GM12878 (cell line): Measurements from ENCODE around the gene TLL1. TPM values are rescaled to one million over a fixed set of nuclear protein-coding genes. Genes with fewer than 3 reads are reported as not detected.

ENCODE experiments used
- ATF2 ChIP-seq: IDR thresholded peaks from 2 replicates; pipeline ENCODE4 v1.6.1; 2012; ENCODE audit warnings: low read length, inconsistent platforms
- ATF7 ChIP-seq: fragments of 450-650 bp; IDR thresholded peaks from 2 replicates; pipeline ENCODE4 v1.6.1; 2016; ENCODE audit warnings: low read depth, mild to moderate bottlenecking
- DPF2 ChIP-seq: fragments of 450-650 bp; IDR thresholded peaks from 2 replicates; pipeline ENCODE4 v1.6.1; 2017; ENCODE audit warnings: mild to moderate bottlenecking
- GATAD2B ChIP-seq: fragments of 450-650 bp; conservative IDR thresholded peaks from 2 replicates; pipeline ENCODE4 v1.6.1; 2017; ENCODE audit warnings: low read depth, mild to moderate bottlenecking, moderate library complexity
- IKZF1 ChIP-seq: fragments of 450-650 bp; conservative IDR thresholded peaks from 2 replicates; pipeline ENCODE4 v1.6.1; 2017; ENCODE audit warnings: antibody characterized with exemption, mild to moderate bottlenecking
- MEF2B ChIP-seq: fragments of 450-650 bp; IDR thresholded peaks from 2 replicates; pipeline ENCODE4 v1.6.1; 2018; ENCODE audit warnings: mild to moderate bottlenecking, moderate library complexity; ENCODE audit not compliant: partially characterized antibody, poor library complexity, severe bottlenecking
- MLLT1 ChIP-seq: fragments of 450-650 bp; IDR thresholded peaks from 2 replicates; pipeline ENCODE4 v1.6.1; 2016; ENCODE audit warnings: mild to moderate bottlenecking
- RAD51 ChIP-seq: fragments of 450-650 bp; IDR thresholded peaks from 2 replicates; pipeline ENCODE4 v1.6.1; 2016; ENCODE audit warnings: moderate library complexity, mild to moderate bottlenecking, inconsistent platforms
- RBBP5 ChIP-seq: fragments of 200-600 bp; sonication (generic); conservative IDR thresholded peaks from 2 replicates; pipeline ENCODE4 v1.6.1; 2016
- REST ChIP-seq: IDR thresholded peaks from 2 replicates; pipeline ENCODE4 v1.6.1; 2012; ENCODE audit warnings: mild to moderate bottlenecking, low read depth, low read length
- SKIL ChIP-seq: fragments of 450-650 bp; IDR thresholded peaks from 2 replicates; pipeline ENCODE4 v1.6.1; 2017; ENCODE audit warnings: mild to moderate bottlenecking, low read depth, inconsistent platforms; ENCODE audit not compliant: poor library complexity, severe bottlenecking
- TARDBP ChIP-seq: IDR thresholded peaks from 2 replicates; pipeline ENCODE4 v1.6.1; 2016; ENCODE audit warnings: borderline replicate concordance
- TCF3 ChIP-seq: IDR thresholded peaks from 2 replicates; pipeline ENCODE4 v1.6.1; 2012; ENCODE audit warnings: low read depth, mild to moderate bottlenecking, low read length, borderline replicate concordance; ENCODE audit not compliant: insufficient read depth
- ZBTB33 ChIP-seq: fragments of 450-650 bp; IDR thresholded peaks from 2 replicates; pipeline ENCODE4 v1.6.1; 2017; ENCODE audit warnings: mild to moderate bottlenecking
- polyA plus RNA-seq, 11 experiments: library from polyadenylated mRNA; depleted of rRNA in 4 of 11; unstranded in 6 of 11; stranded (reverse) in 5 of 11; fragments of >200 nt; fragmentation: Nextera tagmentation in 4 of 11; fragmentation: Illumina TruSeq in 1 of 11; extraction: Ambion mirVana in 4 of 11; extraction: Trizol in 1 of 11; gene quantifications; 1 replicate in 1 of 11; 2 replicates in 10 of 11; pipeline versions ENCODE4 v1.2.1 to v1.2.3, GENCODE V29; 2011 to 2016; ENCODE audit warnings: inconsistent platforms in 2 of 11, missing spikeins in 2 of 11, low read depth in 1 of 11
- total RNA-seq, 4 experiments: library from RNA; depleted of rRNA in 3 of 4; stranded (reverse); fragments of >200 nt in 3 of 4; fragmentation: Illumina TruSeq in 1 of 4; extraction: Trizol in 1 of 4; gene quantifications; 2 replicates each; pipeline versions ENCODE4 v1.2.1 to v1.2.3, GENCODE V29; 2013 to 2021

Gene TLL1
- total and polyA plus RNA-seq, 10 of the 15 experiments (the other 5 are each of a cell fraction or from before 2014, with no cell fraction given), result 0.02 to 0.31 (median 0.05) TPM; not detected in 2

GRCh38 chr4:166045457-166045856 lies 172.4 kb downstream of the TLL1 start (continued):
- no peak for TF ChIP-seq ZBTB33
- no peak for TF ChIP-seq TCF3
- no peak for TF ChIP-seq GATAD2B
- TF ChIP-seq ATF2, result no peak
- peak; percentile 89 for TF ChIP-seq MLLT1
- no peak for TF ChIP-seq RAD51
- peak; percentile 26 for TF ChIP-seq SKIL
- no peak for TF ChIP-seq RBBP5
- peak; percentile 38; the same call in 1 of the 2 replicates for TF ChIP-seq DPF2
- peak; percentile 54 for TF ChIP-seq IKZF1
- peak; percentile 84 for TF ChIP-seq ATF7
- no peak for TF ChIP-seq TARDBP
- TF ChIP-seq MEF2B, result peak; percentile 82
- TF ChIP-seq REST, result no peak
